ENCODE results near the gene SECTM1.
"Not testable (repeated sequence)": the region's sequence is repeated elsewhere in the genome, so short reads cannot be mapped to it uniquely, and the experiment has no call there.

Gene SECTM1

DNA sequence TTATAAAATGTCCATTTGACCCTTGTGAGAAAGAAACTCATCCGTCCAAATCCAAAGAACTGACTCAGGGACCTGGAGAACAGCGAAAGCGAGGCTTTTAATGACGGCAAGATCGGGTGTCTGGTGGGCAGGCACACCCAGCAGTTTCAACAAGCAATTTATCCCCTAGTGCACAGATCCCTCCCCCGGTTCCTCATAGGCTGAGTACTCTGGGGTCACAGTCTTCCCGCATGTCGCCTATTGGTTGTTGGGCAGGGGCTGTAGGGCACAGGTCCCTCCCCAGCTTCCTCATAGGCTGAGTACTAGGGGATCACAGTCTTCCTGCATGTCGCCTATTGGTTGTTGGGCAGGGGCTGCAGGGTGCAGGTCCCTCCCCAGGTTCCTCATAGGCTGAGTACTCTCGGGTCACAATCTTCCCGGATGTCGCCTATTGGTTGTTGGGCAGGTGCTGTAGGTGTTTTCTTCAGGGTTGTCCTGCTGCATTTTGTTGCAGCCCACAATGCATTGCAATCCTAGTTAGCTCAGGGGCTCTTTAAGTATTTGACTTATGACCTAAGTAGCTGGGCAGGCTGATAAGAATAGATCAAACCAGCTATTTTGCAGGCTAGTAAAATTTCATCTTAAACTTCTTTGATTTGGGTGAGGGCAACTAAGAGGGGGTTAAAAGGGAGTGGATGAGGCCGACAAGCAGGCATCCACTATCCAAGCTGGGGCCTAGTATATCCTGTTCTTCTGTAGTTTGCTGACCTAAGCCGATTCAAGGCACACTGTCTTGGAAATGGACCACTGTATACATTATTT lies 34.4 kb upstream of the SECTM1 start:
- peak in 1 of 2 experiments; percentile 10 for DNase-seq

DNA sequence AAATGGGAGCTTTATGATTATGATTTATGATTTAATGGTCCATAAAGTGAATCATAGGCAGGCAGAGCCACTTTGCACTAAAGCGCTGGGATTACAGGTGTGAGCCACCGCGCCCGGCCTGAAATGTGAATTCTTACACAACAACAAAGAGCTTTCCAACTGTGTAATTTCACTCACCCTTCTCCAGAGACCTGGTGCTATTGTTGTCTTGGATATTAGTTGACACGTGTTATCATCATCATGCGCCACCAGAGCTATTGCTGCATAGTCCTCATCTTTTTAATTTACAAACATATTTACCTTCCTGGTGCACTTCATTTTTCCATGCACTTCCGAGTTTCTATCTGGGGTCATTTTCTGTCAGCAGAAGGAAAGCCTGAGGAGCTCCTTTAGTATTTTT lies 33.2 kb upstream of the SECTM1 start:
- no peak for DNase-seq

DNA sequence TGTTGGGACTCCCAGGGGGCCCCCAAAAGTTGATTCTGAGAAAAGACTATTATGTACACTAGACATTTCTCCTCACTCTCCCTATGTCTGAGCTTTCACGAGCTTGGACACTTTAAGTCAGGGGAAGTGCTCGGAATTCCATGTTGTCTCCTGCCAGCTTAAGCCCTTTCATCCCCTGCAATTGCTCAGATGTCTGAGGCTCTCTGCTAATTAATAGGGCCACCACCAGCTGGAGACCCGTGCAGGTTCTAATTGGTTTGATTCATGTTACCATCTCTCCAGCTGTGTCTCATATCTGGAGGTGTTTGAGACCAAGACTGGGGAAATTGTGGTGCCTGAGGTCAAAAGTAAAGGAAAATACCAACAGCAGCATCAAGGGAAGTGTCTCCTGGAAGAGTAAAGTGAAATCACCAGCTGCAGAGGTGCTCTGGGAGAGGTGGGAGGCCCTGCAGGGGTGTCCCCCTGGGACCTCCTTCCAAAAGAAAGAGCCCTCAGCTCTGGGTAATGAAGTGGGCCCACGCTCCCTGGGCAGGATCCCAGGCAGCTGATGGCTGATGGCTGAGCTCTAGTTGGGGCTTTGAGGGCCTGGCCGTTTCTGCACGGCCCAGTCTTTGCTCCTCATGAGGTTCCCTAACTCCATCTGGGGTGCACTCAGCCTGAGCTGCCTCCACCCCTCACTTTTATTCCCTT lies 32.2 kb upstream of the SECTM1 start:
- peak in 1 of 2 experiments; percentile 64 for DNase-seq

DNA sequence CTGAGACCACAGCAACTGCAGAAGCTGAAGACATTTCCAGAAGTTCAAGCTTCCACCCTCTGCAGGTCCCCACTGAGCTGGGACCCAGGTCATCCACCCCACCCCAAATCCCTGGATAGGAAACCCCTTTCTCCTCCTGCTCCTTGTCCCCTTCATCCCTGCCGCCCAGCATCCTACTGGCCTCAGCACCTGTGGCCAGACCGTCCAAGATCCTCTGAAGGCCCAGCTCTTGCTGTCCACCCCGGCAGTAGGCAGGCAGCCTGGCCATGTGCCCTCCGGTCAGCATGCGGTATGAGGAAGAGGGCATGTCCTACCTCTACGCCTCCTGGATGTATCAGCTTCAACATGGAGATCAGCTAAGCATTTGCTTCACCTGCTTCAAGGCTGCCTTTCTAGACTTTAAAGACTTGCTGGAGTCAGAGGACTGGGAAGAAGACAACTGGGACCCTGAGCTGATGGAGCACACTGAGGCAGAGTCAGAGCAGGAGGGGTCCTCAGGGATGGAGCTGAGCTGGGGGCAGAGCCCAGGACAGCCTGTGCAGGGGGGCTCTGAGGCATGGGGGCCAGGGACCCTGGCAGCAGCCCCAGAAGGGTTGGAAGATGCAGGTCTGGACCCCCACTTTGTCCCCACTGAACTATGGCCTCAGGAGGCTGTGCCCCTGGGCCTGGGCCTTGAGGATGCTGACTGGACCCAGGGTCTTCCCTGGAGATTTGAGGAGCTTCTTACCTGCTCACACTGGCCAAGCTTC lies 28.5 kb upstream of the SECTM1 start:
- no peak for DNase-seq

DNA sequence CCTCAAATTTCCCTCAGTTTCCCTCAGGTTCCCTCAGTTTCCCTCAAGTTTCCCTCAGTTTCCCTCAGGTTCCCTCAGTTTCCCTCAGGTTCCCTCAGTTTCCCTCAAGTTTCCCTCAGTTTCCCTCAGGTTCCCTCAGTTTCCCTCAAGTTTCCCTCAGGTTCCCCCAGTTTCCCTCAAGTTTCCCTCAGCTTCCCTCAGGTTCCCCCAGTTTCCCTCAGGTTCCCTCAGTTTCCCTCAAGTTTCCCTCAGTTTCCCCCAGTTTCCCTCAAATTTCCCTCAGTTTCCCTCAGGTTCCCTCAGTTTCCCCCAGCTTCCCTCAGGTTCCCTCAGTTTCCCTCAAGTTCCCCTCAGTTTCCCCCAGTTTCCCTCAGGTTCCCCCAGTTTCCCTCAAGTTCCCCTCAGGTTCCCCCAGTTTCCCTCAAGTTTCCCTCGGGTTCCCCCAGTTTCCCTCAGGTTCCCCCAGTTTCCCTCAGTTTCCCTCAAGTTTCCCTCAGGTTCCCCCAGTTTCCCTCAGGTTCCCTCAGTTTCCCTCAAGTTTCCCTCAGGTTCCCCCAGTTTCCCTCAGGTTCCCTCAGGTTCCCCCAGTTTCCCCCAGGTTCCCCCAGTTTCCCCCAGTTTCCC lies 26.0 kb upstream of the SECTM1 start:
- DNase-seq: not testable (repeated sequence)

DNA sequence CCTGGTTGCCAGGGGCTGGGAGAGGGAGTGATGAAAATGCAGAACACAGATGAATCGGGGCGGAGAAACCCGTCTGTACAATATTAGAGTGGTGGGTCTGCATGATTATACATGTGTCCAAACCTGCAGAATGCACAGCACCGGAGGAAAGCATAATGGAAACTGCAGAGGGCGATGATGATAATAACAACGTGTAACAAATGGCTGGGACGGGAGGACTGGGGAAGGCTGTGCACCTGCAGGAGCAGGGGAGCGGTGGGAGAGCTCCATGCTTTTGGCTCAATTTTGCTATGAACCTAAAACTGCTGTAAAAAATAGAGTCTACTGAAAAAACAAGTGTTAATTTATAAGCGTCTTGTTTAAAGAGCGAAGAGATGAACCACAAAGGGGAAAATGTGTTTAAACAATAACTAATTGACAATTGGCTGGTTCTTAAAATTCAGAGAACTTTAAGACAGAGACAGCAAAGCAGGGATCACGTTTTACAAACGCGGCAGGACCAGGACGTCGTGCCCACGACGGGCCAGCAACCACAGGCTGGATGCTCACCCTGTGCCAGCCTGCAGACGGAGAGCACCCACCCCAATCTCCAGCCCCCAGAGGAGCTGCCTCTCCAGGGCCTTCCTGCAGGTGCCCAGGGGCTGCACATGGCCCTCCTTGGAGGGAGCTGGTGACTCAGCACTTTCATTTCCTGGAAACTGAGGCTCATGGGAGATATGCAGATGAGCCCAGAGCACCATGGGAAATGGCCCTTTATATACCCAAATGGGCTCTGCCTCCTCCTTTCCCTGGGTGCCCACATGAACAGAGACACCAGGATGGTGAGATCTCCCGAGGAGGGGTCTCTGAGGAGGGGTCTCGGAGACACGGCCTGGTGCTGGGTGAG lies 25.1 kb upstream of the SECTM1 start, which contains the start of gene TEX19:
TSS of gene TEX19 (plus strand) at position 783 of the 886 bp plus-strand sequence. CDS start 2,904 bp downstream, outside the sequence.
- peak in 1 of 2 experiments; percentile 27 for DNase-seq

DNA sequence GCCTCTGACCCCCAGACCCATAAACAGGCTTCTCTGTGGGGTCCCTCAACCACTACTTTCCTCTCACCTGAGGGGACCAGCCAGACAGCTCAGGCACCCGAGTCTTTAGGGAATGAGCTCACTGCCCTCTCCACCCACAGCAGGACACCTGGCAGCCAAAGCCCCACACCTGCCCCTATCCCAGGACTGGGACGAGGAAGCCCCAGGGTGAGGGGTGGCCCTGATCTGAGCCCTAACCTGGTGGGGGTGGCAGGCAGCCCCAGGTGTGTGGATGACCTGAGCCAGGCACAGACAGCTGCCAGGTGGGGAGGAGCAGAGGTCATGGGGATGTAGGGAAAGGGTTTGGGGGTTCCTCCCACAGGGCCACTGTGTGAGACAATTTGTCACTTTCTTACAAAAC lies 23.8 kb upstream of the SECTM1 start:
- DNase-seq: no peak

DNA sequence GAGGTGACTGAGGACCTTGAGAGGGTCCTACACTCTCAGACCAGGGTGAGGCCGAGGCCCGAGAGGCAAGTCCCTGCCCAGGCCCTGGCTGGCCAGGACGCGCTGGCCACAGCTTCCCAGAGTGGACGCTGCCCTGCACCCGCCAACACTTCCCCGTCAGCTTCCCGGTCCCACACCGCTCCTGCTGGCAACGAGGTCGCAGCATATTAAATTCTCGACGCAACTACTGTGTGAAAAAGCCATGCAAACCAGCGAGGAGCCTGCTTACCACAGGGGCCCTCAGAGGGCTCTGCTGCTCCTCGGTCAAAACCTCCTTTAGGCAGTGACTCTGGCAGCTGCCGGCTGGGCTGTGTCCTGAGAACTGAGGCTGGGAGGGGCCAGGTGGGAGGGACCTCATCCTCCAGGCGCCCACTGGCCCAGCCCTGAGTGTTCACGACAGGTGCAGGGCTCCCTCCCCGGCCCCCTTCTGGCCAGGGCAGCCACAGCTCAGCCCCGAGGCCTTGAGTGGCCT lies 23.3 kb upstream of the SECTM1 start:
- peak in 1 of 2 experiments; percentile 15 for DNase-seq

DNA sequence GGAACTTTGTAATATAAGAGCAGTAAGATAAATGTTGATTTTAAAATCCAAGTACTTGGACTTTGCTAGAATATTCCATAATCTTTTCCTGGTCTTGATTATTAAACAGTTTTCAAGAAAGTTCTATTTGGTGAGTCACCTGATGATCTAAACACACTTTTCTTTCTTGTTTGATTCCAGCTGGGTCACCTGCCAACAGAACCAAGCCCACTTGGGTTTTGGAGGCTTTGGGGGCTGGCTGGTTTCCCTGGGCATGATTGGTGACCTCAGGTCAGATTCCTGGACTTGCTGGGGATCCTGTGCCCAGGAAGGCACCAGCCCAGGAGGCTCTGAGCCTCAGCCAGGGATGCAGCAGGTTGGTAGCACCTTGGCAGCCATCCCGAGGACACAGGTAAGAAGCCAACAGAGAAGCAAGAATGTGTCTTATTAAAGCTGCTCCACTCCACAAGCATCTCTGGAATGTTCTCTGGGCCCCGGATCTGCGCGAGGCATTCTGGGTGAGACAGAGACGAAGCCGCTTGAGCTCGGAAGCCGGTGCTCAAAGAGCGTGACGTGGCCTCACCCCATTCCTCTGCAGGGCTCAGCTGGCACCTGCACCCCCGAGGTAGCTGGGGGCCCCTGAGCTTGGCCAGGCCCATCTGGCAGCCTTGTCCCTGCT lies 22.3 kb upstream of the SECTM1 start:
- no peak for DNase-seq

DNA sequence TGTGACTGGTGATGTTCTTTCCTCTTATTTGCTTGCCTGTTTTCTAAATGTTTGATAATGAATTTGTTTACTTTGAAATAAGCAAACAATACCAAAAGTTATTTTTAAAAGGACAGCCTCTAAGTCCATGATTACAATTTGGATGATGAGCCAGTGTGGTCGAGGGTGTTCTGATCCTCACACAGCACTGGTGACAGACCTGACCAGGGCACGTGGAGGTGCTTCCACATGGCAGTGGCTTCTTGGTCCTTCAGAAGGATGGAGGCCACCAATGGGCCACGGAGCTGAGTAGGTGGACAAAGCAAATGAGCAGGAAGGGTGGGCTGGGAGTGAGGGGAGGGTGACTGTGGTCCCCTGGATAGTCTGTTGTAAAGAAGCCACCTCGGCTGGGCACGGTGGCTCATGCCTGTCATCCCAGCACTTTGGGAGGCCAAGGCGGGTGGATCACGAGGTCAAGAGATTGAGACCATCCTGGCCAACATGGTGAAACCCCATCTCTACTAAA lies 21.3 kb upstream of the SECTM1 start:
- DNase-seq: no peak

DNA sequence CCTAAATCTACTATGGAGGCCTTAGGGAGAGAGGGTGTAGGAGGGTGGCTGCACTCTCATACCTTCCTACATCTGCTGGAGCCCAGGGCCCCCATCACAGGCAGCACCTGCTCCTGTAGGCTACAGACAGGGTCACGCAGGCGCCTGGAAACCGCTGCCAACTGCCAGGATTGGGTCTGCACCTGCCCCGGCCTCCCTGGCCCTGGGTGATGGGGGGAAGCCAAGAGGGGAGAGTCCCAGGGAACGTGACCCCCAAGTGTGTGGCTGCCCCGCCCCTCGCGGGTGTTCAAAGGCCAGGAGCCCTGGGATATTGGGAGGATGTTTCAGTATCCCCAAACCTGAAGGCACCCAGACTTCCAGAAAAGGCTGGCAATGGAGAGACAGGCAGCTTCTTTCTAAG lies 19.9 kb upstream of the SECTM1 start:
- DNase-seq: no peak

DNA sequence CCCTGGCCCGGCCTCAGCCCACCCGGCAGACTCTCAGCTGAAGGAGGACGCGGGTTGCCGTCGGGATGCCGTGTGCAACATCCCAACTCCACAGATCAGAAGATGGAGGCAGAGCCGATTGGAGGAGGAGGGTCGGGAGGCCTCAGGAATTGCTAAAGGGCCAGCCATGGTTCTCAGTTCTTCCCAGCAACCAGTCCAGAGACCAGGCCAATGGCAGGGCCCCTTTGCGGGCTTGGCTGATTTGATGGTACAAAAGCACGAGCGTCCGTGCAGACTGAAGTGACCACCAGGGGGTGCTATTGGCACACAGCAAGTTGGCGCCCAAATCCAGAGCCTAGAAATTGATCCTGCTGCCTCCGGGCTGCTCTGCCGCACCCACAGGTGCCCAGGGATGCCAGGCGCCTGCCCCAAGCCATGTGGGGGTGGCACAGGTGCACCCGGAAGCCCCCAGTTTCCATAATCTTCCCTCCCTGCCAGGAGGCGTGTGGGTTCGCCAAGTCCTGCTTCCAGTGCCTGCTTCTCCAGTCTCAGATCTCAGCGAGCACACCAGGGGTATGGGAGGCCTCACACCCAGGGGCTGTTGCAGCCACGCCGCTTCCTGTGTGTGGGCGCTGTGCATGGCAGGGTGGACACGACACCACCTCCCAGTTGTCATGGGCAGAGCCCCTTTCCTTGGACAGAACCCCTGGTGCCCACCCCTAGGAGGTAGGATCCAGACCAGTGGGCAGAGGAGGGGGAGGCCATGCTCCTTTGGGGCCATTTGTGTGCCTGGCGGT lies 18.3 kb upstream of the SECTM1 start:
- peak; percentile 23 to 66 for DNase-seq

DNA sequence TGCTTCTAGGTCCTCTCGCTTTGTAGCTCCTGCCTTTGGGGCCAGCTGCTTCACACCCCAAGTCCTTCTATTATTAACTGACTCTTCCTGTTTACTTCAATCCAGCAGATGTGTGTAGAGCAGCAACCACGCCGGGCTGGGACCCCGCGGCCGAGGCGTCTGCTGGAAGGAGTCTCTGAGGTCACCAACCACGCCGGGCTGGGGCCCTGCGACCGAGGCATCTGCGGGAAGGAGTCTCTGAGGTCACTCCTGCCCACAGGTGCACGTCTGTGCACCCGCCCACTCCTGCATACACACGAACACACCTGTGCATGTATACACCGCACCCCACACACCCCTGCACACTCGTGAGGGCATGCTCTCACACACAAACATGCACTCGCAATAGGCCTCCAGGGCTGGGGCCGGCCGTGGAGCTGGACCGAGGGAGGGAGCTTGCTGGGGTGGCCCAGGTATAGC lies 17.7 kb upstream of the SECTM1 start:
- no peak for DNase-seq

DNA sequence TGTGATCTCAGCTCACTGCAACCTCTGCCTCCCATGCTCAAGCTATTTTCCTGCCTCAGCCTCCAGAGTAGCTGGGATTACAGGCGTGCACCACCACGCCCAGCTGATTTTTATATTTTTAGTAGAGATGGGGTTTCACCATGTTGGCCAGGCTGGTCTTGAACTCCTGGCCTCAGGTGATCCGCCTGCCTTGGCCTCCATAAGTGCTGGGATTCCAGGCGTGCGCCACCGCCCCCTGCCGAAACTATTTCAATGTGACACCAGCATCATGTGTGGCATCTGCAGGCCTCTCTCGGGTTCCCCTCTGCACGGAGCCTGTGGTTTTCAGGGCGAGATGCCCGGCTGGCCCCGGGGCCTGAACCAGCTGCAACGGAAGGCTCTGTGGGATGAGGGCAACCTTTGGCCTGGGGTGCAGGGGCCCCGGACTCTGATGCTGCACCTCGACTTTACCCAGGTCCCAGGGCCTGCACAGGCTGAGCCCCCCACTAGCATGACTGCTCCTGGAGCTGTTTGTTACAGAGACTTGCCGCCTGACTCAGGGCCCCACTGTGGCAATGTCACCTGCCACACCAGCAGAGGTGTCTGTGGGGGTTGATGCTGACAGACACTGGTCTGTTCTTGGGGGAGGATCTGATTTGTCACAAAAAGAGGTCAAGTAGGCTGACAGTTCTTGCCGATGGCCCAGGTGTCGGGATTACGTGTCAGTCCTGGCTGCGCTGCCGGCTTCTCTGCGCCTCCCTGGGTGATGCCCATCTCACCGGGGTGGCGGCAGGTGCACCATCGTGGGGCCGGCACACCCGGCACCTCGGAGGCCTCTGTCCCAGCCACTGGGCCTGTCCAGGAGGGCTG lies 16.8 kb upstream of the SECTM1 start:
- peak in 1 of 2 experiments; percentile 20 for DNase-seq

DNA sequence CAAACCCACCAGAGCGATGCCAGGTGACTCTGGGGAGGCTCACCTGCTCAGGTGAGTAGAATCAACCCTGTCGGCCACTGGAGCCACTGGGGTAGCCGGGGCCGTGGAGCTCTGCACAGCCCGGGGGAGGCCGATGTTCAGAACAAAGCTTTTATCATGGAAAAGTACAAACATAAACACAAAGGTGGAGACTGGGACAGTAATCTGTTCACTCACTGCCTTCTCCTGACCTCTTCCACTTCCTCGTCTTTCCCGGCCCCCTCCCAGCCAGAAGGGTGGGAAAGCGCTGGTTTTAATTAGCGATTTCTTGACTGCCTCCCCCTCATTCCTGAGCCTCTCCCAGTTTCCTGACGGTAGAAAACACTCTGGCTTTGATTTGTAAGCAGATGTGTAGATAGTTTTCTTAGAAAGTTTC lies 15.7 kb upstream of the SECTM1 start:
- no peak for DNase-seq

DNA sequence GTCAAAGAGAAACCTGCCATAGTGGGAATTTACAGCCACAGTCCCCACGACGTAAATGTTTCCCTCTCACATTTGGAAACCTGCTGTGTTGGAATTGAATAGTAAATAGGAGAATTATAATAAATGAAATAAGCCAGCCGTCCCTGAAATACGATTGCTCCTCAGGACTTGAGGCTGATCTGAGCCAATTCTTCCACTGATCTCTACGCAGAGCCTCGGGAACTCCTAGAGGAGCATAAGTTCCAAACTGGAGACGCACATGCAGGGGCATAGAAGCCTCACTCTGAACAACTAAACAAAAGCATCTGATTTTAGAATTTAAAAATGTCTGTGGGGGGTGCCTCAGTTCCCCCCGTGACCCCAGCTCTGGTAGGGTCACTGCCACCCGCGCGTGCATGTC lies 15.3 kb upstream of the SECTM1 start:
- DNase-seq: no peak

DNA sequence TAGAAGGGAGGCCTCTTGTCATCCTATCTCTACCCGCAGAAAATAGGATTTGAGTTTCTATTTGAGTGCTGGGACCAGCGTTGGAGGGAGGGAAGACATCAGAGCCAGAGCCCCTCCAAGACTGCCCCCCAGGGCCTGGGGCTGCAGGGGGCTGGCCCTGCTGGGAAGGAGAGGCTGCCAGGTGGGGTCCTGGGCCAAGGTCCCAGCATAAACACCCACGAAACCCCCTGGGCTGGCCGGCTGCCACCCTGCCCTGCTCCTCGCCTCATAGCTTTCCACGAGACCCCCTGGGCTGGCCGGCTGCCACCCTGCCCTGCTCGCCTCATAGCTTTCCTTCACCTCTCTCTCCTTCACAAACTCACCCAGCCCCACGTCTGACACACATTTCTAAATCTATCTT lies 14.9 kb upstream of the SECTM1 start:
- DNase-seq: no peak

DNA sequence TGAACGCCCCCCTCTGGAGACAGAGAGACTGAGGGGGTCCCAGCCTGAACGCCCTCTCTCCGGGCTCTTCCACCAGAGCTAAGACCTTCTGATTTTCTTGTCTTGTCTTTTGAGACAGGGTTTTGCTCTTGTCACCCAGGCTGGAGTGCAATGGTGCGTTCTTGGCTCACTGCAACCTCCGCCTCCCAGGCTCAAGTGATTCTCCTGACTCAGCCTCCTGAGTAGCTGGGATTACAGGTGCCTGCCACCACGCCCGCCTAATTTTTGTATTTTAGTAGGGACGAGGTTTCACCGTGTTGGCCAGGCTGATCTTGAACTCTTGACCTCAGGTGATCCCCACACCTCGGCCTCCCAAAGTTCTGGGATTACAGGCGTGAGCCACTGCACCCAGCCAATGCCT lies 14.4 kb upstream of the SECTM1 start:
- DNase-seq: not testable (repeated sequence)

Measured in NCI-H524 (cell line).